Cardiac fibroblast (primary cell): ENCODE measurements around the gene PTPRT.

Source experiments
- DNase-seq, 2 donors: peaks; one replicate each; pipeline versions ENCODE4 v3.0.0 to v3.0.0-alpha.2; 2010; ENCODE audit warnings: low read depth in 2 of 2
- H3K4me3 ChIP-seq, 2 donors: replicated peaks in 1 of 2; 1 replicate in 1 of 2; 2 replicates in 1 of 2; pipeline ENCODE4 v1.5.1; 2011; ENCODE audit warnings: low read depth in 2 of 2, low read length in 2 of 2, mild to moderate bottlenecking in 2 of 2, moderate library complexity in 1 of 2
- TF ChIP-seq, protein P1 (sequence below): IDR thresholded peaks from one replicate; pipeline ENCODE4 v1.5.1; 2011; ENCODE audit warnings: low read depth, mild to moderate bottlenecking, low read length, inconsistent platforms

The PTPRT gene

DNA sequence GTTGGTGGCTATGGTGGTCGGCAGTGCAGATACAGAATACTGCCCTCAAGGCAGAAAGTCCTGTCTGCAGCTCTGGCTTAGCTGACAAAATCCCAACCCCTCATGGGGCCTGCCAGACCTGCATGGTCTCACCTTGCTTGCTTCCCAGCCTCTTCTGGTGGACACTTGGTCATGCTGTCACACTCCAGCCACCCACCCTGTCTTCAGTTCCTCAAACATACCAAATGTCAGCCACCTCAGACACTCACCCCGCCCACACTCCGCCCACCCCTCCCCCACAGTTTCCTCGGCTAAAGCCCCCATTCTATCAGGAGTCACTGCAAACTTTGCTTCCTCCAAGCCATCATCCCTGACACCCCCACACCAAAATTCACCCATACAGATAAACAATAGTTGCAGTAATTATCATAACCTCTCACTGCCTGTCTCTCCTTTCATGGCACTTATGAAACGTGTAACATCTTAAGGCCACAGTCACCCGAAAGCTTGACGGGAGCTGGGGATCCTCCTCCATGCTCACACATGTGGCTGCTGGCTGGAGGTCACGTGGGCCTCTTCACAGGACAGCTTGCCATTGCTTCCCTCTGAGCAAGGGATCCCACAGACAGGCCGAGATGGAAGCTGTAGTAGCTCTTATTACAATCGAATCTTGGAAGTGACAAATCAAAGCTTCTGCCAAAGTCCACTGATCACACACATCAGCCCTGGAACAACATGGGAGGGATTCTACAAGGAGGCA, 202.2 kb downstream of the PTPRT start:
- TF ChIP-seq, protein P1, sequence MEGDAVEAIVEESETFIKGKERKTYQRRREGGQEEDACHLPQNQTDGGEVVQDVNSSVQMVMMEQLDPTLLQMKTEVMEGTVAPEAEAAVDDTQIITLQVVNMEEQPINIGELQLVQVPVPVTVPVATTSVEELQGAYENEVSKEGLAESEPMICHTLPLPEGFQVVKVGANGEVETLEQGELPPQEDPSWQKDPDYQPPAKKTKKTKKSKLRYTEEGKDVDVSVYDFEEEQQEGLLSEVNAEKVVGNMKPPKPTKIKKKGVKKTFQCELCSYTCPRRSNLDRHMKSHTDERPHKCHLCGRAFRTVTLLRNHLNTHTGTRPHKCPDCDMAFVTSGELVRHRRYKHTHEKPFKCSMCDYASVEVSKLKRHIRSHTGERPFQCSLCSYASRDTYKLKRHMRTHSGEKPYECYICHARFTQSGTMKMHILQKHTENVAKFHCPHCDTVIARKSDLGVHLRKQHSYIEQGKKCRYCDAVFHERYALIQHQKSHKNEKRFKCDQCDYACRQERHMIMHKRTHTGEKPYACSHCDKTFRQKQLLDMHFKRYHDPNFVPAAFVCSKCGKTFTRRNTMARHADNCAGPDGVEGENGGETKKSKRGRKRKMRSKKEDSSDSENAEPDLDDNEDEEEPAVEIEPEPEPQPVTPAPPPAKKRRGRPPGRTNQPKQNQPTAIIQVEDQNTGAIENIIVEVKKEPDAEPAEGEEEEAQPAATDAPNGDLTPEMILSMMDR: no peak
- DNase-seq: no peak
- no peak overlapping the region for H3K4me3 ChIP-seq

DNA sequence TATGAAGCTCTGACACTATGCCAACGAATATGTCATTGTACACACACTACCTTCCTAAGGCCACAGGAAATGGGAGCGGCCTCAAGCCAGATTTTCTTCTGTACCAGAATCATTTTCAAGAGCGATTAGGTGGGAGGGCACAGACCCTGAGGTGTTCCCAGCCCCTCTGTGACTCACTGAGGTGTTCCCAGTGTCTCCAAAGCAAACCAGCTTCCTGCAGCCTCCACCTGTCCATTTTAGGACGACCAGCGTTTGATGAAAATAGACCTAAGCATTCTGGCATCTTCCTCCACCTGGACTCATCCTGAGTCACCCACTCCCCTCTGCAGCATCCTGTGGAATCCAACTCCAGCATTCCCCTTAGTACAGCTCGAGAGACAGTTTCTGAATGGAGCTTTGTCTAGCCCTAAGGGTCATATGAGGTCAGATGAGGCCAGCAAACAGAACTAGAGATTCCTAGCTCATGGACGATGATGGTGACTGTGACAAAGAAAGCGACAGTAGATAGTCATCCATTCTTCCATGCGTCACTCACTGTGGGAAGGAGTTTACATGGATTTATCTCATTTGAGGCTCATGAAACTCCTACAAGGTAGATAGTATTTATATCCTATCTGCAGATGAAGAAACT, 203.4 kb downstream of the PTPRT start:
- TF ChIP-seq, protein P1: no peak
- DNase-seq: no peak
- H3K4me3 ChIP-seq: no peak overlapping the region

- TF ChIP-seq, protein P1: no peak
- H3K4me3 ChIP-seq: no peak overlapping the region
- DNase-seq: no peak
Measured at GRCh38 chr20:42985628-42986027, 204.1 kb downstream of the PTPRT start.

DNA sequence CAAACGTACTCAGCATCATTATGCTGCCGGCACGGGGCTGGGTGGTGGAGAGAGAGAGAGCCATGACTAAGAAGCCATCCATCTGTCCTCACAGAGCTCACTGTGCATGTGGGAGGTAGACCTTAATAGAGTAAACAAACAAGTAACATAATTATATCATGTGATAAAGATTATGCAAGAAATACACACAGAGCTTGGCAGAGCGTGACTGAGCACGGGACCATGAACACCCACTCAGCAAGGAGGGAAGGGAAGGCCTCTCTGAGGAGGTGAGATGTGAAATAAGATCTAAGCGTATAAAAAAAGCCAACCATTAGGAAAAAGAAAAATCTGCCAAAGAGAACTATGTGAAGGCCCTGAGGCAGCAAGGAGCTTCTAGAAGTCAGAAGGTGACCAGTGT, 207.5 kb downstream of the PTPRT start:
- TF ChIP-seq, protein P1: no peak
- no peak for DNase-seq
- H3K4me3 ChIP-seq: no peak overlapping the region

DNA sequence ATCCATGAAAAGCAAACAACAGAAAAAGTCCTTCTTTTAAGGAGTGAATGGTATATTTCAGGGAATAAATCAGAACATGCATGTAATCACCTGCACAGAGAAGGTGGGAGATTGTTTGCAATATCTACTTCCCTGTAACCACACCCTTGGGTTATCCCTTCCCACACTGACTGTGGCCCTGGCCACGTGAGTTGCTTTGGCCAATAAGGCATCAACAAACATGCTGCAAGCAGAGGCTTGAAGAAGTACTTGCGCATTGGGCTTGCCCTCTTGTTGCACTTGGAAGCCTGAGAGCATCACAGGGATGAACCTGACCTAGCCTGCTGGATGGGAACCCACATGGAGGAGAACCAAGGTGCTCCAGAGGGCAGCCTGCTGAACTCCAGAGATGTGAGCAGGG, 208.5 kb downstream of the PTPRT start:
- no peak overlapping the region for H3K4me3 ChIP-seq
- TF ChIP-seq, protein P1: no peak
- DNase-seq: no peak

DNA sequence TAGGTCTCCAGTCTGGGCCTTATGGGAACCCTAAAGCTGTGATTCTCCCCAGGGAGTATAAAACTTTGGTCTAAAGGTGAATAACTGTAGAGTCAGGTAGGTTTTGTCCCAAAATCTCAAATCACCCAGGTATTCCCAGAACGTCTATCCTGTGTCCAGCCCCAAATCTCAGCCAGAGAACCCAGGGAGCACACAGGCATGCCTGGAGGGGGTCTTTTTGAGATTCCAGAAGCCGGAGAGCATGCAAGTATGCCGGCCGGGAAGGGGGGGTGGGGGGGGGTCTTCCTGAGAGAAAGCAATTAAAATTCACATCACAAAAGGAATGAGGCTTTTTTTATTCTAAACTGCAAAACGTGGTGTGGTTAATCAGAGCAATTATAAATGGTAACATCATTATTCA, 210.0 kb downstream of the PTPRT start:
- no peak for DNase-seq
- no peak overlapping the region for H3K4me3 ChIP-seq
- TF ChIP-seq, protein P1: no peak
